ENCODE results near the gene ABCF3. TPM values are rescaled to one million over a fixed set of nuclear protein-coding genes. Genes with fewer than 3 reads are reported as not detected.

The ABCF3 gene
- total RNA-seq, 6 experiments from 2014 or later = 33.7 to 40.6 (median 38.5) TPM

- Histone ChIP-seq H3K9me3 (no peaks in the 10 kb centered on the region), H3K27me3 (peaks cover 0 to 20% of the 10 kb centered on the region in 2 donors), H3K36me3 (no peaks in the 10 kb centered on the region), H3K4me1 (peaks cover 0 to 11% (median 1%) of the 10 kb centered on the region in 4 donors), H3K4me3 (no peak overlapping the region), H3K27ac (no peak overlapping the region)
- DNase-seq = no peak
- no peak for ATAC-seq
- intact Hi-C loops (cut with DNase I) = no loop called here
- WGBS (ENCODE audit: insufficient coverage, low coverage, low lambda C conversion rate, missing lambda C conversion rate) = 67% methylated on average over 2 of the region's 19 CpGs
- no peak for TF ChIP-seq CTCF (IDR thresholded peaks at IDR 0.05)
- TF ChIP-seq POLR2A (IDR thresholded peaks at IDR 0.05) = no peak
Observed at GRCh38 chr3:184234671-184235380, 48.8 kb downstream of the ABCF3 start.

- no peaks in the 10 kb centered on the region for H3K36me3 ChIP-seq
- intact Hi-C loops (cut with DNase I) = no loop called here
Observed at GRCh38 chr3:184235381-184236032, 49.5 kb downstream of the ABCF3 start.

GRCh38 chr3:184236033-184236410 is 50.0 kb downstream of the ABCF3 start:
- Histone ChIP-seq H3K9me3 (no peaks in the 10 kb centered on the region), H3K4me3 (no peak overlapping the region), H3K36me3 (no peaks in the 10 kb centered on the region), H3K27ac (no peak overlapping the region), H3K27me3 (peaks cover 0 to 8% of the 10 kb centered on the region in 2 donors), H3K4me1 (peaks cover 0 to under 1% (median 0%) of the 10 kb centered on the region in 4 donors)
- no peak for DNase-seq
- 58% methylated on average over 5 of the region's 14 CpGs for WGBS (ENCODE audit: insufficient coverage, low coverage, low lambda C conversion rate, missing lambda C conversion rate)
- no peak for ATAC-seq
- TF ChIP-seq POLR2A (IDR thresholded peaks at IDR 0.05) = no peak
- no peak for TF ChIP-seq CTCF (IDR thresholded peaks at IDR 0.05)
- intact Hi-C loops (cut with DNase I) = no loop called here

More at GRCh38 chr3:184235381-184236032, 49.5 kb downstream of the ABCF3 start:
- ATAC-seq (no peak), DNase-seq (no peak)
- H3K27me3 ChIP-seq = peaks cover 0 to 13% of the 10 kb centered on the region in 2 donors
- peaks cover 0 to 4% (median 0%) of the 10 kb centered on the region in 4 donors for H3K4me1 ChIP-seq
- 67% methylated on average over 1 of the region's 4 CpGs for WGBS (ENCODE audit: insufficient coverage, low coverage, low lambda C conversion rate, missing lambda C conversion rate)
- no peak overlapping the region for H3K4me3 ChIP-seq
- H3K27ac ChIP-seq = no peak overlapping the region
- H3K9me3 ChIP-seq = no peaks in the 10 kb centered on the region
- TF ChIP-seq CTCF (IDR thresholded peaks at IDR 0.05) (no peak), POLR2A (IDR thresholded peaks at IDR 0.05) (no peak)

GRCh38 chr3:184236636-184237035 is 50.6 kb downstream of the ABCF3 start:
- ATAC-seq = no peak
- no peaks in the 10 kb centered on the region for H3K9me3 ChIP-seq
- no peak overlapping the region for H3K27ac ChIP-seq
- DNase-seq = no peak
- H3K36me3 ChIP-seq = no peaks in the 10 kb centered on the region
- intact Hi-C loops (cut with DNase I) = no loop called here
- peaks cover 0 to 7% (median 2%) of the 10 kb centered on the region in 4 donors for H3K4me1 ChIP-seq
- H3K4me3 ChIP-seq = no peak overlapping the region
- WGBS (ENCODE audit: insufficient coverage, low coverage, low lambda C conversion rate, missing lambda C conversion rate) = no CpG with 5 or more reads among the region's 3 CpGs
- TF ChIP-seq CTCF (IDR thresholded peaks at IDR 0.05) = no peak
- TF ChIP-seq POLR2A (IDR thresholded peaks at IDR 0.05) = no peak
- H3K27me3 ChIP-seq = peaks cover 0 to 2% of the 10 kb centered on the region in 2 donors

Data from right lobe of liver (tissue), 6 donors.